Right lobe of liver (tissue), 6 donors: ENCODE measurements around the gene ADAM8. TPM values are rescaled to one million over a fixed set of nuclear protein-coding genes. Genes with fewer than 3 reads are reported as not detected.

ENCODE experiments used
- ATAC-seq, 4 donors: fragments of 200-7000 bp; cut with Tn5 transposase; one replicate each; pipeline ENCODE4 v1.9.1; 2020; ENCODE audit warnings: mild to moderate bottlenecking in 4 of 4, moderate library complexity in 4 of 4
- DNase-seq, 3 donors: peaks; one replicate each; pipeline ENCODE4 v3.0.0-alpha.2; 2020
- H3K27ac ChIP-seq, 3 donors: fragments of 200-600 bp; one replicate each; pipeline ENCODE4 v1.8.0; 2022
- H3K27me3 ChIP-seq, 2 donors: fragments of 200-600 bp; one replicate each; pipeline ENCODE4 v1.8.0; 2022
- H3K36me3 ChIP-seq, 4 donors: fragments of 200-600 bp; sonication (generic) in 1 of 4; one replicate each; pipeline versions ENCODE4 v1.5.1 to v1.8.0; 2017 to 2022; ENCODE audit warnings: control low read depth in 1 of 4
- H3K4me1 ChIP-seq, 4 donors: fragments of 200-600 bp; sonication (generic) in 1 of 4; one replicate each; pipeline versions ENCODE4 v1.5.1 to v1.8.0; 2017 to 2022; ENCODE audit warnings: control low read depth in 1 of 4
- H3K4me3 ChIP-seq, 3 donors: fragments of 200-600 bp; one replicate each; pipeline ENCODE4 v1.8.0; 2022
- H3K9me3 ChIP-seq, 4 donors: fragments of 200-600 bp; sonication (generic) in 1 of 4; one replicate each; pipeline versions ENCODE4 v1.5.1 to v1.8.0; 2017 to 2022; ENCODE audit warnings: control low read depth in 1 of 4
- POLR2A ChIP-seq: fragments of 450-650 bp; IDR thresholded peaks from one replicate; pipeline ENCODE4 v1.6.1; 2017; ENCODE audit warnings: antibody characterized with exemption, mild to moderate bottlenecking
- WGBS: methylation state at CpG from one replicate; pipeline ENCODE4 v1.1.6; 2018; ENCODE audit warnings: low coverage, low lambda C conversion rate; ENCODE audit not compliant: insufficient coverage; ENCODE audit errors: missing lambda C conversion rate; 5-methylcytosine and 5-hydroxymethylcytosine counted together
- intact Hi-C, 2 donors: fragments of 100-400 bp; cut with DNase I; formaldehyde crosslinking; loops; one replicate each; pipeline versions ENCODE4 v1.11.2 to v1.14.1; 2022
- total RNA-seq, 6 experiments: library from RNA; depleted of rRNA in 2 of 6; stranded (reverse); fragments of >200 nt in 2 of 6; fragmentation: NEBNext Ultra II Directional in 3 of 6; extraction: Animal tissue kit (Norgen Biotek cat#: 25700) in 3 of 6; gene quantifications; one replicate each; pipeline versions ENCODE4 v1.1.0 to v1.2.4, GENCODE V29; 2016 to 2023
- TF ChIP-seq, protein P1 (sequence below), 4 donors: fragments of 200-600 bp in 3 of 4; fragments of 450-650 bp in 1 of 4; IDR thresholded peaks; one replicate each; pipeline versions ENCODE4 v1.5.1 to v1.8.0; 2016 to 2022; ENCODE audit warnings: antibody characterized with exemption in 4 of 4, mild to moderate bottlenecking in 2 of 4
- donor health status: DM: no; HTN: yes; CAD: no.
- donor health status: DM: no; HTN: no; CAD: no.
- donor health status: DM: no; HTN: no; CAD: no.
- donor health status: DM: no; HTN: yes; CAD: no.
- donor health status: DM: no; HTN: yes; CAD: no.

Gene ADAM8
- total RNA-seq, 6 experiments from 2014 or later = 2.6 to 8.8 (median 5.2) TPM

DNA sequence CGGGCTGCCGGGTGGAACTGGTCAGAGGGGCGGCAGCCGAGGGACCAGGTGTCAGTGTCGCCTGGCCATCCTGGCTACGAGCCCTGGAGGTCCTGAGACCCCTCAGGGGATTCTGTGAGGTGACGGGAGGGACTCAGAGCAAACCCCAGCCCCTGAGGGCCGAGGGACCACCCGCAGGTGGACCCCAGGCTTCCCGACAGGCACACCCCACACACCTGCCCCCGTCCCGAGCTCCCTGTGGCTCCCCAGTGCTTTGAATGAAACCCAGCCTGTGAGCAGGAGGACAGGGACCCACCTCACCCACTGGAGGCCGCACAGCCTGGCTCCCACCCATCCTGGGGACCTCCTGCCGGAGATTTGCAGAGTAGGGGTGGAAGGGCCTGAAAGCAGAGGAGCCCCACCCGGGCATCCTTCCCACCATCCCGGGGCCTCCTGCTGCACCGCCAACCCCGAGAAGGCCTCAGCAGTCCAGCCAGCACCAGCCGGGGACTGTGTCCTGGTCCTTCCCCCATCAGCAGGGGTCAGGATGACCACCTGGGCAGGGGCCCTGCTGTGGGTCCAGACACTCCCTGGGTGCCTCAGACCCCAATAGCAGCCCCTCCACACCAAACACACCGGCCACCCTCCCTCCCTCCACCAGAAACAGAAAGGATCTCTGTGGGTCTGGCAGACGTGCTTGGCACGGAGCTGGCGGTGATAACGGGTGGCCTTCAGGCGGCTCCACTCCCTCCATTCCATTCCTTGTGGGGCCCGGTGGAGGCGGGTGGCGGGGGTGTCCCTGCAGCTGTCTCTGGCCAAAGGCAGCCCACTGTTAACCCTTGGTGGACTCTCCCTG is 25.1 kb downstream of the ADAM8 start:
- H3K9me3 ChIP-seq = no peaks in the 10 kb centered on the region
- TF ChIP-seq, protein P1, sequence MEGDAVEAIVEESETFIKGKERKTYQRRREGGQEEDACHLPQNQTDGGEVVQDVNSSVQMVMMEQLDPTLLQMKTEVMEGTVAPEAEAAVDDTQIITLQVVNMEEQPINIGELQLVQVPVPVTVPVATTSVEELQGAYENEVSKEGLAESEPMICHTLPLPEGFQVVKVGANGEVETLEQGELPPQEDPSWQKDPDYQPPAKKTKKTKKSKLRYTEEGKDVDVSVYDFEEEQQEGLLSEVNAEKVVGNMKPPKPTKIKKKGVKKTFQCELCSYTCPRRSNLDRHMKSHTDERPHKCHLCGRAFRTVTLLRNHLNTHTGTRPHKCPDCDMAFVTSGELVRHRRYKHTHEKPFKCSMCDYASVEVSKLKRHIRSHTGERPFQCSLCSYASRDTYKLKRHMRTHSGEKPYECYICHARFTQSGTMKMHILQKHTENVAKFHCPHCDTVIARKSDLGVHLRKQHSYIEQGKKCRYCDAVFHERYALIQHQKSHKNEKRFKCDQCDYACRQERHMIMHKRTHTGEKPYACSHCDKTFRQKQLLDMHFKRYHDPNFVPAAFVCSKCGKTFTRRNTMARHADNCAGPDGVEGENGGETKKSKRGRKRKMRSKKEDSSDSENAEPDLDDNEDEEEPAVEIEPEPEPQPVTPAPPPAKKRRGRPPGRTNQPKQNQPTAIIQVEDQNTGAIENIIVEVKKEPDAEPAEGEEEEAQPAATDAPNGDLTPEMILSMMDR (IDR thresholded peaks at IDR 0.05) = no peak
- TF ChIP-seq POLR2A = no peak
- no peaks in the 10 kb centered on the region for H3K36me3 ChIP-seq
- DNase-seq (no peak), ATAC-seq (no peak)
- 80% methylated on average over 6 of the region's 28 CpGs for WGBS
- H3K27ac ChIP-seq = no peak overlapping the region
- intact Hi-C loops = no loop called here
- no peaks in the 10 kb centered on the region for H3K27me3 ChIP-seq
- no peak overlapping the region for H3K4me3 ChIP-seq
- no peaks in the 10 kb centered on the region for H3K4me1 ChIP-seq

- Histone ChIP-seq H3K4me1 (no peaks in the 10 kb centered on the region), H3K36me3 (no peaks in the 10 kb centered on the region), H3K27ac (no peak overlapping the region), H3K4me3 (no peak overlapping the region), H3K27me3 (no peaks in the 10 kb centered on the region), H3K9me3 (no peaks in the 10 kb centered on the region)
- ATAC-seq = peak; percentile 4 to 78 (median 51)
- no peak for TF ChIP-seq POLR2A
- TF ChIP-seq, protein P1 (IDR thresholded peaks at IDR 0.05) = no peak
- intact Hi-C loops = no loop called here
- 41% methylated on average over 10 of the region's 11 CpGs for WGBS
- DNase-seq = no peak
These were observed 26.5 kb downstream of the ADAM8 start for GRCh38 chr10:133249975-133250754.

- WGBS = 24% methylated on average over 4 of the region's 21 CpGs
- no peak for ATAC-seq
- H3K36me3 ChIP-seq = no peaks in the 10 kb centered on the region
- TF ChIP-seq, protein P1 (IDR thresholded peaks at IDR 0.05) = no peak
- TF ChIP-seq POLR2A = no peak
- DNase-seq = no peak
- H3K4me3 ChIP-seq = no peak overlapping the region
- H3K4me1 ChIP-seq = no peaks in the 10 kb centered on the region
- intact Hi-C loops = no loop called here
- peaks cover 0 to 5% of the 10 kb centered on the region in 2 donors for H3K27me3 ChIP-seq
- H3K27ac ChIP-seq = no peak overlapping the region
- H3K9me3 ChIP-seq = no peaks in the 10 kb centered on the region
These were observed 27.4 kb downstream of the ADAM8 start for GRCh38 chr10:133249094-133249780.

GRCh38 chr10:133248334-133248715 is 28.3 kb downstream of the ADAM8 start:
- H3K27ac ChIP-seq = no peak overlapping the region
- H3K9me3 ChIP-seq = no peaks in the 10 kb centered on the region
- ATAC-seq = no peak
- no peak overlapping the region for H3K4me3 ChIP-seq
- intact Hi-C loops = no loop called here
- H3K4me1 ChIP-seq = no peaks in the 10 kb centered on the region
- TF ChIP-seq POLR2A = no peak
- TF ChIP-seq, protein P1 (IDR thresholded peaks at IDR 0.05) = no peak
- 100% methylated on average over 4 of the region's 12 CpGs for WGBS
- H3K36me3 ChIP-seq = no peaks in the 10 kb centered on the region
- DNase-seq = no peak
- H3K27me3 ChIP-seq = peaks cover 0 to 5% of the 10 kb centered on the region in 2 donors
